A673 (cell line): ENCODE data around the gene SMARCD3.

Experiments used
- EZH2 ChIP-seq: fragments of 200-600 bp; sonication (generic); IDR thresholded peaks from 2 replicates; pipeline ENCODE4 v1.6.1; 2017; ENCODE audit warnings: borderline replicate concordance, low read depth, mild to moderate bottlenecking, mixed read lengths, antibody characterized with exemption, low read length; ENCODE audit not compliant: poor library complexity, severe bottlenecking
- TF ChIP-seq, protein P1 (sequence below): fragments of 300-800, 200-600 bp; sonication (generic); conservative IDR thresholded peaks from 2 replicates; pipeline ENCODE4 v1.5.1; 2017; ENCODE audit warnings: low read depth, mild to moderate bottlenecking, antibody characterized with exemption, low read length, moderate library complexity, mixed read lengths

DNA sequence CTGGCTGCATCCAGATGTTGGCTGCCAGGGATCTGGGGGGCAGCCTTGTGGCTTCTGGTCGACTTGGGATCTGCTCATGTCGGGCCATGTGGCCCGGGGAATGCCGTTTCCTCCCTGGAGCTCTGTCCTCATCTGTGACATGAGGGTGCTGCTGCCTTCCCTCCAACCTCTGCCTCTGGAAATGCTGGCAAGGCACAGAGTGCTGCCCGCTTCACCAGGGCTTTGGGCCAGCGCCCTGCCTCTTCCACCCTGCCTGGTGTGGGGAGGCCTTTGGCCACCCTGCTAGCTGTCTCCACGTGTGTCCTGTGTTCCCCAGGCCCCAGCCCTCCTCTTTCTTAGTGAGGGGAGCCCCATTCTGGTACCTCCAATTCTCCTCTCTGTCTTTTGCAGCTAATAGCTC is 5.8 kb upstream of the SMARCD3 start:
- TF ChIP-seq, protein P1, sequence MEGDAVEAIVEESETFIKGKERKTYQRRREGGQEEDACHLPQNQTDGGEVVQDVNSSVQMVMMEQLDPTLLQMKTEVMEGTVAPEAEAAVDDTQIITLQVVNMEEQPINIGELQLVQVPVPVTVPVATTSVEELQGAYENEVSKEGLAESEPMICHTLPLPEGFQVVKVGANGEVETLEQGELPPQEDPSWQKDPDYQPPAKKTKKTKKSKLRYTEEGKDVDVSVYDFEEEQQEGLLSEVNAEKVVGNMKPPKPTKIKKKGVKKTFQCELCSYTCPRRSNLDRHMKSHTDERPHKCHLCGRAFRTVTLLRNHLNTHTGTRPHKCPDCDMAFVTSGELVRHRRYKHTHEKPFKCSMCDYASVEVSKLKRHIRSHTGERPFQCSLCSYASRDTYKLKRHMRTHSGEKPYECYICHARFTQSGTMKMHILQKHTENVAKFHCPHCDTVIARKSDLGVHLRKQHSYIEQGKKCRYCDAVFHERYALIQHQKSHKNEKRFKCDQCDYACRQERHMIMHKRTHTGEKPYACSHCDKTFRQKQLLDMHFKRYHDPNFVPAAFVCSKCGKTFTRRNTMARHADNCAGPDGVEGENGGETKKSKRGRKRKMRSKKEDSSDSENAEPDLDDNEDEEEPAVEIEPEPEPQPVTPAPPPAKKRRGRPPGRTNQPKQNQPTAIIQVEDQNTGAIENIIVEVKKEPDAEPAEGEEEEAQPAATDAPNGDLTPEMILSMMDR = no peak
- no peak for TF ChIP-seq EZH2
